Cerebellar nuclear complex (tissue), 1 donor: ENCODE measurements around the gene CNOT10.
"Not testable (repeated sequence)": the region's sequence is repeated elsewhere in the genome, so short reads cannot be mapped to it uniquely, and the experiment has no call there.

Experiments
- DNase-seq, 2 experiments: peaks; one replicate each; lab custom pipeline; 2025; lab: John Stamatoyannopoulos, UW

Gene CNOT10

DNA sequence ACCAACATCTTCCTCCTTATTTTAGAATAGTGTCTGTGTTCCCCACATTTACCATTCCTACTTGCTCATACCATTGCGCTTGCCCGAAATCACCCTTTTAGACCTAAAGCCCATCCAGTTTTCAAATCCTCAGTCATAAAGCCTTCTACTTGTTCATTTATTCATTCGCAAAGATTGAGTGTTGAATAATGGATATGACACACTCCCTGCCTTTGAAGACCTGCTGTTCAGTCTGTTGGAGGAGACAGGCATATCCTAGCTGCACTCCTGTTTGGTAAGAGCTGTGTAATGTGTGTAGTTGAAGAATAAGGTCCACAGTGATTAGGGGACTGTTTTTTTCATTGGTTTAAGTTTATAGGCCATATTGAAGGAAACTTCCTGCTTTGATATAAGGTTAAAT is 1.7 kb downstream of the CNOT10 start:
- DNase-seq, result no peak

DNA sequence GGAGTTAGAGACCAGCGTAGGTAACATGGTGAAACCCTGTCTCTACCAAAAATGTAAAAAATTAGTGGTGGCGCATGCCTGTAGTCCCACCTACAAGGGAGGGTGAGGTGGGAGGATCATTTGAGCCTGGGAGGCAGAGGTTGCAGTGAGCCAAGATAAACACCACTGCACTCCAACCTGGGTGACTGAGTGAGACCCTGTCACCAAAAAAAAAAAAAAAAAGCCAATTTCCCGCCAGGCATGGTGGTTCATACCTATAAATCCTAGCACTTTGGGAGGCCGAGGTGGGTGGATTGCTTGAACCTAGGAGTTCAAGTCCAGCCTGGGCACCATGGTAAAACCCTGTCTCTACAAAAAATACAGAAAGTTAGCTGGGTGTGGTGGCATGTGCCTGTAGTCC is 6.9 kb downstream of the CNOT10 start:
- DNase-seq, result no peak

DNA sequence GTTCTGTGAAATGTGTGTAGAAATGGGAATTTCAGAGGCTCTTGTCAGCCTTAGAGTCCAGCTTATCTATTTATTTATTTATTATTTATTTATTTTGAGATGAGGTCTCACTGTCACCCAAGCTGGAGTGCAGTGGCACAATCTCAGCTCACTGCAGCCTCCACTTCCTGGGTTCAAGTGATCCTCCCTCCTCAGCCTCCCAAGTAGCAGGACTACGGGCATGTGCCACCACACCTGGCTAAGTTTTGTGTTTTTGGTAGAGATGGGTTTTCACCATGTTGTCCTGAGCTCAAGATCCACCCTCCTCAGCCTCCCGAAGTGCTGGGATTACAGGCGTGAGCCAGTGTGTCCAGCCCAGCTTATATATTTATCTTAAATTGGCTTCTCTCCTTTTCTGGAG is 11.5 kb downstream of the CNOT10 start:
- DNase-seq, result no peak

DNA sequence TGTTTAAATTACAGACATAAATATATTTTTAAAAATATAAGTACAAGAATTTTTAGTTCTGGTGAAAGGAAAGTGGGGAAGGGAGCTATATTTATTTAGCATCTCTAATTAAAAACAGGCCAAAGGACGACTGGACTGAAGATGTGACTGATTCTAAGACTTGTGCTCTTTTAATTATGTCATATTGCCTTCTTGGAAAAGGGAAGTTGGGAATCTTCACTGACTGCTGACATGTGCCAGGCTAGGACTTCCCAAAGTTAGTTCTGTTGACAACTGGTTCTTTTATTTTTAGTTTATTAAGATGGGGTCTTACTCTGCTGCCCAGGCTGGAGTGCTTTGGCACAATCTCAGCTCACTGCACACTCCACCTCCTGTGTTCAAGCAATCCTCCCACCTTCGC is 13.5 kb downstream of the CNOT10 start:
- no peak for DNase-seq

DNA sequence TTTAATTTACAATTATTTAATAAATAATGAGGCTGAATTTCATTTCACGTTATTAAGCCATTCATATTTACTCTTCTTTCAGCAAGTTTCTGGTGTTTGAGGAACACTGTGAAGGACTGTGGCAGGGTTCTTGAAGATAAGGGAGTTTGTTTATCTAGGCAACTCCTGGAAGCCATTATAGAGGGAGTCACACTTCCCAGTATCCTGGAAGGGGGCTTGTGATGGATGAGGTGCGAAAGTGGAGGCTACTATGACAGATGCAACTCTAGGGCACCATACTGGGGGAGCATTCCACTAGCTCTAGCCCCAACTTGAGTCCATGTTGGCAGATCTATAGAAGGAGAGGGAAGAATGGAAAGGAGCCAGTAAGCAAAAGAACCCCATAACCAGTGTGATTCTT is 14.4 kb downstream of the CNOT10 start:
- no peak for DNase-seq

DNA sequence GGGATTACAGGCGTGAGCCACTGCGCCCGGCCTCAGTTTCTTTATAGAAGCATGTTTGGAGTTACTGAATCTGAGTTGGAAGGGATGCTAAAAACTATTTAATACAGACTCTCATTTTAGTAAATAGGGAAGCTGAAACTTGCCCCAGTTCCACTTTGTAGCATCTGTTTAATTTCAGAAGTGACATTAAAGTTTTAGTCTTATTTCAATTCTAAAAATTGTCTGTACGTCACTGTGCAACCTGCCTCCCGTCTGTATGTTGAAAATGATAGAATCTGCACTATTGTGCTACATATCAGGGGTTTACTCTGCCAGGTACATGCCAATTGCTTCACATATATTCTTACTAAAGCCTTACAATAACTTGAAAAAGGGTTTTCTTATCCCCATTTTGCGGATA is 15.3 kb downstream of the CNOT10 start:
- no peak for DNase-seq

DNA sequence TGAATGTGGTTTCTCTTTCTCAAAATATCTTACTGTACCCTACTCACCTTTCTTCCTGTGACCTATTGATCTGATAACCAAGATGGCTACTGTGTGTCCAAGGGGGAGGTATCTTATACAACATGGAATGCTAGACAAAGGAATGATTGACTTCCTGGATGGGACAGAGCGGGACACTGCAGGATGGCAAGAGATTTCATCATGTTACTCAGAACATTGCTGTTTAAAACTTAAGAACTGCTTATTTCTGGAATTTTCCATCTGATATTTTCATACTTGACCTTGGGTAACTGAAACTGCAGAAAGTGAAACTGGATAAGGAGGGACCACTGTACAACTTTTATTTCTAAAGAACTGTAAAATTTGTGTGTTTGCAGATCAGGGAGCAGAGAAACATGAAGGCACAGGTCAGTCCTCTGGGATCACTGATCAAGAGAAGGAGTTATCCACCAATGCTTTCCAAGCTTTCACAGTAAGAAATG is 18.5 kb downstream of the CNOT10 start:
- DNase-seq, result no peak

DNA sequence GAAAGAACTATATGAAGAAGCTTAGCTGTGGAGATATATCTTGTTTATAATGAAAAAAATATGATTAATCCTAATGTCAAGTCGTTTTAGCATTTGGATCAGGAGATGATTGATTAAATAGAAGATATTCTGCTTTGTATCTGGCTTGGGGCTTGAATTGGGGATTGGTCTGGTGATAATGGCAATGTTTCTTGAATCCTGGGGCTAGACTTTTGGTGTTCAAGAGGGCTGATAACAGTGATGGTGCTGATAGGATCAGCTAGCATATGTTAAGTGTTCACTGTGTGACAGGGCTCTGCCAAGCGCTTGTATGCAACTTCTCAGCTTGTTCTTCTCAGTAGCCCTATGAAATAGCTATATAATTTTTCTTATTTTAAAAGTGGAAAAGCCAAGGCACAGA is 20.2 kb downstream of the CNOT10 start:
- no peak for DNase-seq

DNA sequence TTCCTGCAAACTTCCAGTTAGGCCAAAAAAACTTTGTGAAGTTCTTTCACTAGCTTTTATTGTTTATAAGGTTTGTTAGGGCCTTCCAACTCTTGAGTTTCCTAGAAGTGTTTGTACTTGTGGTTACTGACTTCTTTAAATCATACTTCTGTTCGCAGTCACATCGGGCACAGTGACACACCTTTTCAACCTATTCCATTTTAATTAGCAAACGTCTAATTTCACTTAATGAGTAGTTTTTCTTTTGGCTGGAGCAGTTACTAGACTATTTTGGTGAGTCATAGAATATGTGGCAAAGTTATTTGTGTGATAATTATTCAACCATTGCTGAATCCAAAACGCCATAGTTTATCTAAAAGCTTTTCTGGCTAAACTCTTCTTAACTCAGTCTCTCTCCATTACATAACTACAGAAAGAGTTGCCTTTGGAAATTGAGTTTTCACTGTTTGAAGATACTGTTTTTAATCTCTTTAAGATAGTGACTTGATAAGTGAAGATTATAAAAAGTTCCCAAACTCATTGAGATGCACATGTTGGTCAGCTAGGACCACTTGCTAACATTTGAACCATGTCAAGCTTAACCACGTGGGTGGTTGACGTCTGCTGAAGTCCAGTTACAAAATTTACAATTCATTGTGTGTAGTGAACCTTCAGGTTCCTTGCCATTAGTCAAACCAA is 21.5 kb downstream of the CNOT10 start:
- no peak for DNase-seq

DNA sequence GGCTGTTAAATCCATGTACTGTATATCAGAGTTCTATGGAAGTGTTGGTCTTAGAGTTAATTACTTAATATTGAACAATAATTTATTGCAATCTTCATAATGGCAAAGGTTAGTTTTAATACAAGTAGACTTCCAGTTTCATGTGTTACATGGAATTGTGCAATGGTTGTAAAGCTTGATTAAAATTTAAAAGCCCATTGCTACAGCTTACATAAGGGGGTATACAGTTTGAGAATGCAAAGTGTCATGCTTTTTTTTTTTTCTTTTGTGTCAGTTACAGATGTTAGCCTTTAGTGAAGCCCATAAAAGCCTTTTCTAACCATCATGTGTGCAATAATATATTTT is 22.0 kb downstream of the CNOT10 start:
- no peak for DNase-seq

DNA sequence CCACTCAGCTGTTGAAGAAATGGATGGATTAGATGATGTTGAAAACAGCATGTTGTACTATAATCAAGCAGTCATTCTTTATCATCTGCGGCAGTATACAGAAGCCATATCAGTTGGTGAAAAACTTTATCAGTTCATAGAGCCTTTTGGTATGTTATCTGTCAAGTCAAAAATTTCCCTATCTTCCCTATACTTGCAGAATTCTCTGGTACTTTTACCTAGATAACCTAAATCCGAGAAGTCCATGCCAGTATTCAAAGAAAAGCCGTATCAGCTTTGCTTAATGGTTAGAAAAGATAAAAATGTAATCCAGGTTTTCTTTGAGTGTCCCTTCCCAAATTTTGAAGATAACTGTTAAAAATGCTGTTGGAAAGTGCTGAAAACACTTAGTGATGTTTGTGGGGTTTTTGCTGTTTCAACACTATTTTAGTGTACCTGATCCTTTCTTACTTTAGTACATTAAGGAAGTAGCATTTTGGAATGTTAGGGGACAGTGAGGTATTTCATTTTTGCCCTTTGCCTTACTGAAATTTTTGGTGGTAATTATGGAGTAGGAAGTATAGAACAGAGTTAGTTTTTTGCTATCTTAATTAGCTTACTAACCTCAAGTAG is 23.8 kb downstream of the CNOT10 start:
- no peak for DNase-seq

DNA sequence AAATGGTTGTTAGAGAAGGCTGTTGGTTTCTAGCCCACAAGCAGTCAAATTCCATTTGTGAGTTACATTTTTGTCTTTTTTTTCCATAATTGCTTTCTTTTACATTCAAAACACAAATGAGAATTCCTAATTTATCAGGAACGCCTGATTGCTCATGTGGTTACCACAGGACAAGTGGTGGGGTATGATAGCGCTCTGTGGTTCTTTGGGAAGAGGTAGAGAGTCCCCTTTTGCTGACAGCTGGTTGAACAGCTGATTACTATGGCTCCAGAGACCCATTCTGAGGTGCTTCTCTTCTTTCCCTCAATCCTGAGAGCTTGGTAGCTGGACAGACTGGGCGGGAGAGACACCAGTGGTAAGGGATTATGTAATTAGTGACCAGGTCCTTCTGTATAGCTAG is 24.4 kb downstream of the CNOT10 start:
- DNase-seq, result no peak

DNA sequence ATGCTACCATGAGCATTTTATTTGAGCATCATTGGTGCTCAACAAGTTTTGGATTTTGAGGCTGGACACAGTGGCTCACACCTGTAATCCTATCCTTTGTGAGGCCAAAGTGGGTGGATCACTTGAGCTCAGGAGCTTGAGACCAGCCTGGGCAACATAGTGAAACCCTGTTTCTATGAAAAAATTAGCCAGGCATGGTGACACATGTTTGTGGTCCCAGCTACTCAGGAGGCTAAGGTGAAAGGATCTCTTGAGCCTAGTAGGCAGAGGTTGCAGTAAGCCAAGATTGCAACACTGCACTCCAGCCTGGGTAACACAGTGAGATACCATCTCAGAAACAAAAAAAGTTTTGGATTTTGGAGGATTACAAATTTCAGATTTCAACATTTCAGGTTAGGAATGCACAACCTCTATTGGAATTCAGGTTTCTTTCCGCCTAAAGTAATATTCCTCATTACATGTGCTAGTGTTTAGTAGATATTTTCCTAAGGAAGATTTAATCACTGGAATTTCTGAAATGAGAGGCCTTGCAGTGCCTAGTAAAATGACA is 27.6 kb downstream of the CNOT10 start:
- no peak for DNase-seq

DNA sequence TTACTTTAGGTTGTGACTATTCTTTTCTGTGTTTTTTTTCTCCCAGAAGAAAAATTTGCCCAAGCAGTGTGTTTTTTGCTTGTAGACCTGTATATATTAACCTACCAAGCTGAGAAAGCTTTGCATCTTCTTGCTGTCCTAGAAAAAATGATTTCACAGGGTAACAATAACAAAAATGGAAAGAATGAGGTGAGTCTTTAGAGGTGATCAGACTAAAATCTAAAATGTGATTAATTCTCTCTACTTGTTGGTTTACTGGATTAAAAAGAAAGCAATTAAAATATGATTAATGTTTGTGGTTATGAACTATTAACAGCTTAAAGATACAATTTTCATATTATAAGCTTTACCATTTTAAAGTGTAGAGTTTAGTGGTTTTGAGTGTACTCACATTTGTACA is 28.2 kb downstream of the CNOT10 start:
- no peak for DNase-seq

DNA sequence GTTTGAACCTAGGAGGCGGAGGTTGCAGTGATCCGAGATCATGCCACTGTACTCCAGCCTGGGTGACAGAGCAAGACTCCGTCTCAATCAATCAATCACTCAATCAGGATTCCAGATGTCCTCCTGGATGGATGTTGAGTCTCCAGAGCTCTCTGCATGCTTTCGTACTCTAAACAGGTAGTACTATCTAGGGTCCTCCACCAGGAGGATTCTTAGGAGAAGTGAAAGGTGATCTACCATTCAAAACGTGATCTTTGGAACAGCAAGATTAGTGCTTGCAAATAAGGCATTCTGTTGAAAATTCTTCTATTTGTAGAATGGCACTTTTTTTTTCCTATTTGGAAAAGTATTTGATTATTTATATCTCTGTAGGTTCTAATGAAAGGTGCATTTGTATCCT is 34.3 kb downstream of the CNOT10 start:
- no peak for DNase-seq

DNA sequence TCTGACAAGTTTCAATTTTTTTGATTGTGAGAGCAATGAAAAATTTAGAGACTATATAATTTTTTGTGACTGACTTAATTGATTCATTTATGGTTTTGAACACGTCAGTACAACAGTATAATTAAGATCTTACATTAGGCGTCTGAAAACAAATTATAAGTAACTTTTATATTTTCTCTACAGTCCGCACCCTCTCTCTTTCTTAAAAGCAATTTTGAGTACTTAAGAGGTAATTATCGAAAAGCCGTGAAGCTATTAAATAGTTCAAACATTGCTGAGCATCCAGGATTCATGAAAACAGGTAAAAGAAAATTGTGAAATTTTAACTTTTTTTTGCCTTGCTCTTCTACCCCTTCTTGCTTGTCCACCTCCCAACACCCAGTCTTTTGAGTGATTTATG is 34.9 kb downstream of the CNOT10 start:
- DNase-seq, result no peak

DNA sequence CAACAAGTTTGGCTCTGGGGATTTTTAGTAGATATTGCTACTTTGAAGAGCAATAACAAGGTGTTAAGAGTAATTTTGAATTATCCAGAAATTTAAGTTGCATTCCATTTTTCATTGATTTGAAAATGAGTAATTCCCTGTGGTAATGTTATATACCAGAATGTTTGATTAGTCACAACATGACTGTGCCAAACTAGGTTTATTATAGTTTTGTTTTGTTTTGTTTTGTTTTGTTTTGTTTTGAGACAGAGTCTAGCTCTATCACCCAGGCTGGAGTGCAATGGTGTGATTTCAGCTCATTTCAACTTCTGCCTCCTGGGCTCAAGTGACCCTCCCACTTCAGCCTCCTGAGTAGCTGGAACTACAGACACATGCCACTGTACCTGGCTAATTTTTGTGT is 40.7 kb downstream of the CNOT10 start:
- no peak for DNase-seq

DNA sequence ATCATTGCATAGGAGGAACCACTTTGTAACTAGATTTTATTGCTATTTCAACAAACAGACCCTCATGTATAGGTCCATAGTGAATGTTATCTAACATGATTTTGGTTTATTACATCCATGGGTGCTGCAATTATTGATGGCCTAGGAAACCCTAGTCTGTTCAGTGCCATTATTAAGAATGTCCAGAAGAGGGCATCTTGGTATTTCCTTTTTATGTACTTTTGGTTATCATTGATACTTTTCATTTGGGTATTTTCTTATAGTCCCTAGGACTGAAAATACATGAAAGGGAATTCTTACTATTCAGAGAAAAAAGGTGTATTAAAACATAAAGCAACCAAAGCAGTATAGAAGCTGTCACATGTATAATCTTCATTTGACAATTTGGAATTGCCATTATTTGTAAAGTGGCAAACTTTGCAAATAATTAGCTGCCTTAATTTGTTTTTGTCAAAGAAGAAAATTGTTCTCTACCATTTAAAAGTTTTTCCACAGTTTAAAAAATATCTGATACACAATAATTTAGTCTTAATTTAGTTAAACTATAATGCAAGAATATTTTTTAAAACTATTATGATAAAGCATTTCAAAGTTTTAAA is 48.7 kb downstream of the CNOT10 start:
- DNase-seq, result no peak

DNA sequence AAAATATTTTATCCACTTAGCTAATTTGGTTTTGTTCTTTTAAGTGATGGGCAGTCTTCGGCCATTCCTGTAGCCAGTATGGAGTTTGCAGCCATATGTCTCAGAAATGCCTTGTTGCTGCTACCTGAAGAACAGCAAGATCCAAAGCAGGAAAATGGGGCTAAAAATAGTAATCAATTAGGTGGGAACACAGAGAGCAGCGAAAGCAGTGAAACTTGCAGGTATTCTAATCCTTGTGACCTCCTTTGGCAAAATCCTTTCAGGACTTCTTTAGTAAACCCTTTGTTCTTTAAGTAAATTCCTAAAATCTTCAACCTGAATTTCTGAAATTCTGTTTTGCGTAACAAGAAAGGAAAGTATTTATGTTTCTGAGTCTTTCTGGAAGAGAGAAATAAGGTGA is 49.8 kb downstream of the CNOT10 start:
- no peak for DNase-seq

DNA sequence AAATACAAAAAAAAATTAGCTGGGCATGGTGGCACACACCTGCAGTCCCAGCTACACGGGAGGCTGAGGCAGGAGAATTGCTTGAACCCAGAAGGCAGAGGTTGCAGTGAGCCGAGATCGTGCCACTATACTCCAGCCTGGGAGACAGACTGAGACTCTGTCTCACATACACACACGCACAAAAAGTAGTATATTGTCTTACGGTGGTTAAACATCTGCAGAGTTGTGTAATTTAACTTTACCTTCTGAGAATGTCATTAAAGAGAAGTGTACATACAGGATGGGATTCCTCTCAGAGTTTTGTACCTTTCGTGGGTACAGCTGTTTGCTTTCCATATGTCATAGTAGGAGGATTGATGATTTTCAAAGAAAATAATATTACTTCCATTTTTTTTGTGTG is 58.5 kb downstream of the CNOT10 start:
- not testable (repeated sequence) for DNase-seq

DNA sequence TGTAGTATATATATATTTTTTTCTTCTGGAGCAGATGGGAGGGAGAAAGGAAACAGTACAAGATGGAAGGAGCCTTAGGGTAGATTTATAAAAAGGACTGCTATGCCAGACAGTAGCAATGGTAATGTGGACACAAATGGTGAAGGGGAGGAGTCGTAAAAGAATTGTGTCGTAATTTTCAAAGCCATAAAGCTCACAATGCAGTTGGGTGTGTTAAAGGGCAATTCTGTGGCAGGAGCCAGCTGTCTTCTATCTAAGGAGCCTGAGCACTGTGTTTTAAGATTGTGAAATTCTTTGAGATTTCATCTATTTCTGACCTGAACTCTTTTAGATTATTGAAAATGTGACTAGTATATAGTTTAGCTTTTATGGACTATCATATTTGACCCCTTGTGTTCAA is 58.9 kb downstream of the CNOT10 start:
- no peak for DNase-seq

DNA sequence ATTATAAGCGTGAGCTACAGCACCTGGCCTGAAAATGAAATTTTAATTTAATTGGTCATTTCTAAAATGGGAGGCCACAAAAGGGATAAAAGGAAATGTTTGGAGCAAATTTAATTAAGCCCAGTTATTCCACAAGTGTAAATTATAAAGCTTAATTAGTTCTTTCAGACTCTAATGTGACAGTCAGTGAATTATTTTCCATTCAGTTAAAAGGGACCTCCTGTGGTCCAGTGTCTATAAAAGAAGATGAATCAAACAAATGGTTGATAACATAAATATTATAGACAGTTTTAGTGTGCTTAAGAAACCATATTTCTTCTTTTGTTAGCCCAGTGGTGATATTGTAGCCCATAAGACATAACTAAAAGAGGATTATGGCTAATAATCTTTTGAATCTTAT is 66.4 kb downstream of the CNOT10 start:
- DNase-seq, result no peak

DNA sequence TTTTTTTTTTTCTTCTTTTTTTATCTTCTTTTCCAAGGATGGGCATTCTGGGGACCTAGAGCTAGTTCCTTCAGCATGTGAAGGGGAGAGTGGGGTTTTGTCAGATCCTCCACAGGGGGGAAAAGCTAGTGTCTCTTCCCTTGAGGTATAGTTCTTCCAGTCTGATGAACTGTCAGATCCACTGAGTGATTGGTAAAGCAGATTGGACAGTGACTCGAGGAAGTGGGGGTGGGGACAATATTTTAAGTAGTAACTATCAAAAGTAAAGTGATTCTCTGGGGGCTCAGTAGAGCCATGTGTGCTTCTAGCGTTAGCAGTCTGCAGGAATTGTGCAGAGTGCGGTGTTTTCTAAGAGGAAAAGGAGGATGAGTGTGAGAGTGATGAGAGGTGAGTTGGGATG is 70.8 kb downstream of the CNOT10 start:
- DNase-seq, result no peak
